ENCODE data around the gene SEC61A2. TPM values are rescaled to one million over a fixed set of nuclear protein-coding genes. Genes with fewer than 3 reads are reported as not detected.
"Not testable (repeated sequence)": the region's sequence is repeated elsewhere in the genome, so short reads cannot be mapped to it uniquely, and the experiment has no call there.

SEC61A2 gene
- total RNA-seq, 4 donors from 2014 or later, result 1.5 to 15.1 (median 7.6) TPM

- Histone ChIP-seq H3K9me3 (no peaks in the 10 kb centered on the region), H3K36me3 (peaks cover 0 to 48% (median 12%) of the 10 kb centered on the region in 4 donors), H3K4me3 (no peak overlapping the region), H3K4me1 (no peaks in the 10 kb centered on the region), H3K27ac (no peak overlapping the region), H3K27me3 (no peaks in the 10 kb centered on the region)
- 92 to 95% methylated on average over 3 to 4 of the region's 4 CpGs for WGBS, 2 donors (ENCODE audit: low coverage in 1 of 2)
- in situ Hi-C loops (cut with MboI; ENCODE audit: low pct_ligation_motif_present in 1 of 4, low pct_unique_long_range_greater_than_20kb in 1 of 4, low sequenced_read_pairs in 3 of 4), result no loop called here
- no peak for DNase-seq
- intact Hi-C loops (cut with DNase I; ENCODE audit: low total_unique reads), result no loop called here
- no peak for TF ChIP-seq CTCF (IDR thresholded peaks at IDR 0.05)
Observed at GRCh38 chr10:12091421-12091820, 38.1 kb upstream of the SEC61A2 start.

GRCh38 chr10:12097361-12097760 is 32.1 kb upstream of the SEC61A2 start:
- intact Hi-C loops (cut with DNase I; ENCODE audit: low total_unique reads); H3K4me3 ChIP-seq; H3K27me3 ChIP-seq; DNase-seq; in situ Hi-C loops (cut with MboI; ENCODE audit: low pct_ligation_motif_present in 1 of 4, low pct_unique_long_range_greater_than_20kb in 1 of 4, low sequenced_read_pairs in 3 of 4); H3K4me1 ChIP-seq; H3K9me3 ChIP-seq: not testable (repeated sequence)
- WGBS, 2 donors (ENCODE audit: low coverage in 1 of 2), result 72 to 78% methylated on average over 5 to 9 of the region's 9 CpGs
- Histone ChIP-seq H3K27ac (peak overlapping the region in 3 of 4 donors; percentile 0 to 32 (median 5)), H3K36me3 (peaks cover 0 to 38% (median 11%) of the 10 kb centered on the region in 4 donors)

GRCh38 chr10:12097791-12098190 is 31.7 kb upstream of the SEC61A2 start:
- H3K4me1 ChIP-seq, result no peaks in the 10 kb centered on the region
- TF ChIP-seq CTCF (IDR thresholded peaks at IDR 0.05), result no peak
- no peak for TF ChIP-seq POLR2A (IDR thresholded peaks at IDR 0.05)
- peak in 1 of 3 donors; percentile 24 for TF ChIP-seq POLR2AphosphoS5 (IDR thresholded peaks at IDR 0.05)
- no peak for TF ChIP-seq EP300 (IDR thresholded peaks at IDR 0.05; ENCODE audit: low read depth)
- peak overlapping the region in 3 of 4 donors; percentile 0 to 32 (median 5) for H3K27ac ChIP-seq
- peaks cover 0 to 42% (median 11%) of the 10 kb centered on the region in 4 donors for H3K36me3 ChIP-seq
- intact Hi-C loops (cut with DNase I; ENCODE audit: low total_unique reads) (no loop called here), in situ Hi-C loops (cut with MboI; ENCODE audit: low pct_ligation_motif_present in 1 of 4, low pct_unique_long_range_greater_than_20kb in 1 of 4, low sequenced_read_pairs in 3 of 4) (no loop called here)
- 56% methylated on average over 5 of the region's 5 CpGs; no CpG with 5 or more reads in 1 of the 2 donors for WGBS, 2 donors (ENCODE audit: low coverage in 1 of 2)
- no peaks in the 10 kb centered on the region for H3K27me3 ChIP-seq
- peak; percentile 32 for DNase-seq
- no peak overlapping the region for H3K4me3 ChIP-seq
- no peaks in the 10 kb centered on the region for H3K9me3 ChIP-seq

GRCh38 chr10:12098966-12099365 is 30.5 kb upstream of the SEC61A2 start:
- TF ChIP-seq POLR2AphosphoS5 (IDR thresholded peaks at IDR 0.05), result no peak
- no peak for TF ChIP-seq EP300 (IDR thresholded peaks at IDR 0.05; ENCODE audit: low read depth)
- no peak for TF ChIP-seq POLR2A (IDR thresholded peaks at IDR 0.05)
- no peak for TF ChIP-seq CTCF (IDR thresholded peaks at IDR 0.05)
- H3K9me3 ChIP-seq, result no peaks in the 10 kb centered on the region
- H3K4me1 ChIP-seq, result no peaks in the 10 kb centered on the region
- H3K4me3 ChIP-seq, result no peak overlapping the region
- H3K27ac ChIP-seq, result no peak overlapping the region
- WGBS, 2 donors (ENCODE audit: low coverage in 1 of 2), result 60 to 85% methylated on average over 1 to 4 of the region's 4 CpGs
- no peaks in the 10 kb centered on the region for H3K27me3 ChIP-seq
- H3K36me3 ChIP-seq, result peaks cover 0 to 39% (median 13%) of the 10 kb centered on the region in 4 donors
- in situ Hi-C loops (cut with MboI; ENCODE audit: low pct_ligation_motif_present in 1 of 4, low pct_unique_long_range_greater_than_20kb in 1 of 4, low sequenced_read_pairs in 3 of 4), result no loop called here
- DNase-seq, result no peak
- intact Hi-C loops (cut with DNase I; ENCODE audit: low total_unique reads), result no loop called here

- in situ Hi-C loops (cut with MboI; ENCODE audit: low pct_ligation_motif_present in 1 of 4, low pct_unique_long_range_greater_than_20kb in 1 of 4, low sequenced_read_pairs in 3 of 4) (no loop called here), intact Hi-C loops (cut with DNase I; ENCODE audit: low total_unique reads) (no loop called here)
- H3K27ac ChIP-seq, result no peak overlapping the region
- no peak for DNase-seq
- no peaks in the 10 kb centered on the region for H3K4me1 ChIP-seq
- no peak overlapping the region for H3K4me3 ChIP-seq
- H3K36me3 ChIP-seq, result peaks cover 0 to 55% (median 22%) of the 10 kb centered on the region in 4 donors
- 79 to 85% methylated on average over 3 to 4 of the region's 4 CpGs for WGBS, 2 donors (ENCODE audit: low coverage in 1 of 2)
- H3K27me3 ChIP-seq, result no peaks in the 10 kb centered on the region
- TF ChIP-seq EP300 (IDR thresholded peaks at IDR 0.05; ENCODE audit: low read depth), result no peak
- no peak for TF ChIP-seq POLR2A (IDR thresholded peaks at IDR 0.05)
- TF ChIP-seq CTCF (IDR thresholded peaks at IDR 0.05), result no peak
- no peak for TF ChIP-seq POLR2AphosphoS5 (IDR thresholded peaks at IDR 0.05)
- H3K9me3 ChIP-seq, result no peaks in the 10 kb centered on the region
Observed at GRCh38 chr10:12103802-12104201, 25.7 kb upstream of the SEC61A2 start.

Data from transverse colon (tissue), 4 donors.